HL-60/S4 treated with retinoic acid at 250 ng/mL for 4 days and 3 days (cell line): Measurements from ENCODE around the gene STX18.
"Not testable (repeated sequence)": the region's sequence is repeated elsewhere in the genome, so short reads cannot be mapped to it uniquely, and the experiment has no call there.

Experiments
- in situ Hi-C: fragments of 300-500 bp; cut with MboI; formaldehyde crosslinking; loops from 2 replicates; pipeline ENCODE4 v1.7.0; 2022; ENCODE audit warnings: low sequenced_read_pairs

STX18 gene

GRCh38 chr4:4422117-4422516, 119.7 kb downstream of the STX18 start:
- in situ Hi-C loops: not testable (repeated sequence)

GRCh38 chr4:4421356-4421755, 120.5 kb downstream of the STX18 start:
- in situ Hi-C loops: no loop called here

- in situ Hi-C loops: no loop called here
These were observed 121.4 kb downstream of the STX18 start for GRCh38 chr4:4420421-4420820.

- in situ Hi-C loops: no loop called here
These were observed 122.0 kb downstream of the STX18 start for GRCh38 chr4:4419896-4420295.

GRCh38 chr4:4418676-4419390, 123.0 kb downstream of the STX18 start:
- in situ Hi-C loops: no loop called here

- in situ Hi-C loops: no loop called here
These were observed 124.0 kb downstream of the STX18 start for GRCh38 chr4:4417886-4418285.

- in situ Hi-C loops: no loop called here
These were observed 124.9 kb downstream of the STX18 start for GRCh38 chr4:4416981-4417380.

- in situ Hi-C loops: no loop called here
These were observed 125.7 kb downstream of the STX18 start for GRCh38 chr4:4415806-4416805.

GRCh38 chr4:4415107-4415805, 126.6 kb downstream of the STX18 start:
- in situ Hi-C loops: no loop called here

- in situ Hi-C loops: no loop called here
These were observed 128.0 kb downstream of the STX18 start for GRCh38 chr4:4413806-4414205.

- in situ Hi-C loops: no loop called here
These were observed 128.5 kb downstream of the STX18 start for GRCh38 chr4:4413373-4413725.

GRCh38 chr4:4412641-4413372, 129.0 kb downstream of the STX18 start:
- in situ Hi-C loops: no loop called here

- in situ Hi-C loops: no loop called here
These were observed 129.9 kb downstream of the STX18 start for GRCh38 chr4:4411906-4412305.

GRCh38 chr4:4410271-4410670, 131.6 kb downstream of the STX18 start:
- in situ Hi-C loops: no loop called here

- in situ Hi-C loops: no loop called here
These were observed 132.3 kb downstream of the STX18 start for GRCh38 chr4:4409416-4410115.

- in situ Hi-C loops: no loop called here
These were observed 133.1 kb downstream of the STX18 start for GRCh38 chr4:4408576-4409335.

GRCh38 chr4:4408132-4408523, 133.7 kb downstream of the STX18 start:
- in situ Hi-C loops: no loop called here

- in situ Hi-C loops: no loop called here
These were observed 134.3 kb downstream of the STX18 start for GRCh38 chr4:4407299-4408131.
